ENCODE measurements around the gene UBXN10.

Gene UBXN10

DNA sequence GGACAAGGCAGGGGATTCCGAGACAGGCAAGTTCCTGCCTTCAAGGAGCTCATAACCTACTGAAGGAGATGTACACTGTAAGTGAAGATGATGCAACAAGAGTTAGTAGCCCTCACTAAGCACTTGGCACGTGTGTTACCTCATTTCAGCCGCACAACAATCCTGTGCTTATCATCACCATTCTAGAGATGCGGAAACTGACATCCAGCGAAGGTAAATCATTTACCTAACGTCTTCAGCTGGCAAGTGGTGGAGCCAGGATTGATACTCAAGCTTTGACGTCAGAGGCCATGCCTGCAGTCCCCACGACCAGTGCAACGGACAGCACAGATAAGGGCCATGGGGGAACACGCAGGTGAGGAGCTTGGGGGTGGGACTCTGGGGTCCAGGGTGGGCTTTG, 2.9 kb upstream of the UBXN10 start:
- no peak for DNase-seq (ENCODE audit: low spot score)

DNA sequence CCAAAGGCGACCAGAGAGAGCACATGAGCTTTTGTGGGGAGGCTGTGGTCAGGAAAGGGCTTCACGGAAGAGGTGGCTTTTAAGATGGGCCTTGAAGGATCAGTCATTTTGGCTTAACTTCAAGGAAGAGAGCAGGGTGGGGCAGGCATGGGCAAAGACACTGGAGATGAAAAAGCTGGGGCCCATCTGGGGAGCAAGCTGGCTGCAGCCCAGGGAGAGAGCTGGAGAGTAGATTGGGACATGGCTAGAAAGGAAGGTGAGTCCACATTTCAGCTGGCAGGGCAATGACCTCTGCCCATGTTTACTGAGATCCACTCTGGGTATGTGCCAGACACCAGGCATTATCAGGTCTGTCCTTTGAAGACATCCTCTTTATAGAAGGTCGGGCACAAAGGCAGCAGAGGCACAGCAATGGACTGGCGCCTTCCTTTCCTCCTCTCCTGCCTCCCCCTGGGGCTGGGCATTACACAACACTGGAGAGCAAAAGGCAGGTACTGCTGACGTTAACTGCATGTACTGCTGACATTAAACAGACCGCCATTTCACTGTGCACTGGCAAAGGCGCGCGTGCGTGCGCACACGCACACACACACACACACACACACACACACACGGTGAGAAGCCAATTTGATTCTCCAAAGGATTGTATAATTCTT, 2.2 kb upstream of the UBXN10 start:
- DNase-seq (ENCODE audit: low spot score) = no peak

DNA sequence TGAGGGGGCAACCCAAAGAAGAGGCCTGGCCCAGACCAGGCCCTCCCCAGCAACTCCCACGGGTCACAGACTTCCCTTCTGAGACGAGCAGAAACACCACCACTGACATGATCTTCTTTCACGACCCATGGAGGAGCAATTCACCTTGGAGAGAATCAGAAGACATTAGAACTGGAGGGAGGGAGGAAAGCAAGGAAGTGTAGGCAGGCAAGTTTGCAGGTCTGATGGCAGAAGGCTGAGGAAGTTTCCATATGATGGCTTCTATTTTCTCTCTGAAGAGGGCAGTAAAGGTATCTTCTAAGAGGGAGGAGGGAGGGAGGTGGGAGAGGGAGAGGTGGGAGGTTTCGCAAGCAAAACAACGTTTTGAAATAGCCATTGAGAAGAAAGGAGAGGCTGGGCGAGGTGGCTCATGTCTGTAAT, 1.4 kb upstream of the UBXN10 start:
- DNase-seq (ENCODE audit: low spot score) = no peak

DNA sequence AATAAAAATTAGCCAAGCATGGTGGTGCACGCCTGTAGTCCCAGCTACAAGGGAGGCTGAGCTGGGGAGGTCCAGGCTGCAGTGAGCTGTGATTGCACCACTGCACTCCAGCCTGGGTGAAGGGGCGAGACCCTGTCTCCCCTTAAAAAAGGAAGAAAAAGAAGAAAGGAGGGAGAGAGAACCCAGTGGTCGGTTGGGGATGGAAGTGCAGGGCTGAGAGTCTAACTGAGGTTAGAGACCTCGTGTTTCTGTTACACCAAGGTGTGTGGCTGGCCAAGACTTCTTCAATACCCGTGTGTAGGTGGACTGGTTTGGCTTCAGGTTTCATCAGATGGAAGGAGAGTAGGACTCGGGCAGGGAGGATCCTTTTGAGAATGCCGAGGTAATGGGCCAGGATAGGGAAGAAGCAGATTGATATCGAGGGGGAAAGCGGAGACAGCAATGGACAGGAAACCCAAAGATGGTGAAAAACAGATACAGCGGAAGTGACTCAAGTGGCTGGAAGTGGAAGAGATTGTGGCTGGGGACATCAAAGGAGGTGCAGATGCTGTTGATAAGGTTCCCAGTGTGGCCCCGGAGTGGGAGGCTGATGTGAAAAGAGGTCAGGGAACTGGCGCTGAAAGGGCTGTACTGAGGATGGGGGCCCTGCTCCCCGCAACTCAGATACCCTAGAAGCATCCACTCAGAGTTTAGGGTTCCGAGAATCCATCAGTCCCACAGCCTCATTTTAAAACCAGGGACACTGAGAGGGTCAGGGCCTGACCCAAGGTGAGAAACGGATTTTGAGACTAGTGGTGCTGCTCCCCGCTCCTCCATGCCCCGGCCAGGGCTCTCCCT, 681 bp upstream of the UBXN10 start:
- DNase-seq (ENCODE audit: low spot score) = no peak

DNA sequence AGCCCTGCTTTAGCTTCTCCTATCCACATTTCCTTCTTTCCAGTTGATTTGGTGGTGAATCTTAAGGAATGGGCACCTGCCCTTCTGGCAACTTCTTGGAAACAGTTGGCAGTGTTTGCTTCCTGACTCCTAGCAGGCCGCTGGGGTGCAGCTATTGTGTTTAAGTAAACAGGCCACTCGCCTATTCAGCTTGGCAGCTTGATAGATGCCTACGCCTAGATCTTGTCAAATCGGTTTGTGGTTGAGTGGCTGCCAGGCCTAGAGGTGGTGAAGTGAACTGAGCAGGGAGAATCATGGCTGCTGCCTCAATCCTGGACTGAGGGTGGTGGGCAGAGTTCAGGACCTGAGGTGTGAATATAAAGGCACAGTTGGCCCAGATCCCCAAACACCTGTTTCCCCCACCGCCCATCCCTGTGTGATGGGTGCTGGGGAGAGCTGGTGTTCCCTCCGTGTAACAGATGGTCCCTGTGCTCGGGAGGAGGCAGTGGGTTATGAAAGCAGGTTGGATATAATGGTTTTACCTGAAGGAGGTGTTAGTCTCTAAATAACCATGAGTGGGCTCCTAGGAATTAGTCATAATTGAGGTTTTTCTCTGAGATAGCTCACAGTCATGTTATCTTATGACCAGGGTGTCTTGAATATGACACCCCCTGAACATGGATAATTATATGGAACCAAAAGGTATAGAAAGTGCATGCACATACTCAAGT, 1.4 kb downstream of the UBXN10 start:
- DNase-seq (ENCODE audit: low spot score) = no peak

DNA sequence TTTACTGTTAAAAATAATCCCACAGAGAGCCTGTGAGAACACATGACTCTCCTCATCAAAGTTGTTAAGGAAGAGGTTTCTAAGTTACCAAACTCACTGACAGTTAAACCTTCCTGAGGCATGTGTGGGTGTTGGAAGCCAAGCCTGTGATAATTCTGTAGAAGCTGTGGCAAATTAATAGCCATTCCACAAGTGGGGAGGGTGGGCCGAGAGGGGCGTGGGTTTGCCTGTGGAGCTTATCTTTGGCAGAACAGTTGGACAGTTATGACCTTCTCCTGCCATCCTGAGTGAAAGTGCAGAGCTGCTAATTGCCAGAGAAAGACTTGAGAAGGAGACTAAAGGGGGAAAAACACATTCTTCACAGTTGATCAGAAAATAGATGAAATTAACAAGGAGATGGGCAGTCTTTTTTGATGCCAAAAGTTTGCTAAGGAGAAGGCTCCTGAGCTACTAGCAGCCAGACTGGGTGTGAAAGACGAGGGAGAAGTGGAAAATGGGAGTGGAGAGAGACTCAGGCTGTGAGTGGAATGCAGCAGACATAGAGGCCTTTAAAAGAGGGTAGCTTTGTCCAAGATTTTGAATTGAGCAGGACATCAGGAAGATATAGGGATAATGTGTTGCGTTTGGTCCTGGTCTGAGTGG, 2.0 kb downstream of the UBXN10 start:
- DNase-seq (ENCODE audit: low spot score) = no peak

DNA sequence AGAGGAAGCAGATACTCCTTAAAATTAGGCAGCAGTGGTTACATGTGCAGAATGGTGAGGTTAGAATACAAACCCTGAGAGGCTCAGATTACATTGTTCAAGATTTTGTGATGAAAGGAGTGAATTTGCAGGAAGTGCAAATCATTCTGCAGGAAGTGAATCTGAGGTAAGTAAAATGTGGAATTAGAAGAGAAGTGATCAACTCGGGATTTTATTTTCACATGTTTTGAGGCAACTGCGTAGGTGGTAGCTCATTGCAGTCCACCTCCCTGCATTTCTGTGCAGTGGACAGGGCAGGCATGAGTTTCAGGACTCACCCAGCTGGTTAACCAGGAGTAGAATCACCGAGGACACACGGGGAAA, 2.5 kb downstream of the UBXN10 start:
- DNase-seq (ENCODE audit: low spot score) = no peak

DNA sequence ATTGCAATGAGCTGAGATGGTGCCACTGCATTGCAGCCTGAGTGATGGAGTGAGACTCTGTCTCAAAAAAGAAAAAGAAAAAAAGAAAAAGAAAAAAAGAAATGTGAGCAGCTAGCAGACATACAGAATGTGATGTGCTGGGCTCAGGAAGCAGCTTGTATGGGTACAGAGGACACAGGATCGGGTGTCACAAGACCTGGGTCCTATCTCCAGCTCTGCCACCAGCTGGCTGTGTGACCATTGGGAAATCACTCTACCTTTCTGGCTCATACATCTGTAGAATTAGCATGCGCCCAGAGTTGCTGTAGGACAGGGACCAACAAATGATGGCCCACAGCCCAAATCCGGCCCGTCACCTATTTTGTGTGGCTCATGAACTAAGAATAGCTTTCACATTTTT, 3.8 kb downstream of the UBXN10 start:
- DNase-seq (ENCODE audit: low spot score) = no peak

DNA sequence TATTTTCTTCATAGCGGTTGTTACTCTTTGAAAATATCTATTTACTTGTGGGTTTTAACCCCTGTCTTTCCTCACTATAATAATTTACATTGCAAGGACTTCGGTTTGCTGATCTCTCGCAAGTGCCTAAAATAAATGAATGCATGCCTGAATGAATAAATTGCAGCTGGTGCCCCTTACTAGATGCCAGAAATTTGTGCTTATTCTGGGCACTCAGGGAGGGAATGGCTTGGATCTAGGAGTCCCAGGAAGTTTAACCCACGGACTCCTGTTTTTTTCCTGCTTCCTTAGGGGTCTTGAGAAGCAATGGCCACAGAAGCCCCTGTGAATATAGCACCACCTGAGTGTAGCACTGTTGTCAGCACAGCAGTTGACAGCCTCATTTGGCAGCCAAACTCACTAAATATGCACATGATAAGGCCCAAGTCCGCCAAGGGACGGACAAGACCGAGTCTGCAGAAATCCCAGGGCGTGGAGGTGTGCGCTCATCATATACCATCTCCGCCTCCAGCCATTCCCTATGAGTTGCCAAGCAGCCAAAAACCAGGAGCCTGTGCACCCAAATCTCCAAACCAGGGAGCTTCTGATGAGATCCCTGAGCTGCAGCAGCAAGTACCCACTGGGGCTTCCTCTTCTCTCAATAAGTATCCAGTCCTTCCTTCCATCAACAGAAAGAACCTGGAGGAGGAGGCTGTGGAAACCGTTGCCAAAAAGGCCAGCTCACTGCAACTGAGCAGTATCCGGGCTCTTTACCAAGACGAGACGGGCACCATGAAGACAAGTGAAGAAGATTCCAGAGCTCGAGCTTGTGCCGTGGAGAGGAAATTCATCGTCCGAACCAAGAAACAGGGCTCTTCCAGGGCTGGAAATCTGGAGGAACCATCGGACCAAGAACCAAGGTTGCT, 4.6 kb downstream of the UBXN10 start:
- no peak for DNase-seq (ENCODE audit: low spot score)

DNA sequence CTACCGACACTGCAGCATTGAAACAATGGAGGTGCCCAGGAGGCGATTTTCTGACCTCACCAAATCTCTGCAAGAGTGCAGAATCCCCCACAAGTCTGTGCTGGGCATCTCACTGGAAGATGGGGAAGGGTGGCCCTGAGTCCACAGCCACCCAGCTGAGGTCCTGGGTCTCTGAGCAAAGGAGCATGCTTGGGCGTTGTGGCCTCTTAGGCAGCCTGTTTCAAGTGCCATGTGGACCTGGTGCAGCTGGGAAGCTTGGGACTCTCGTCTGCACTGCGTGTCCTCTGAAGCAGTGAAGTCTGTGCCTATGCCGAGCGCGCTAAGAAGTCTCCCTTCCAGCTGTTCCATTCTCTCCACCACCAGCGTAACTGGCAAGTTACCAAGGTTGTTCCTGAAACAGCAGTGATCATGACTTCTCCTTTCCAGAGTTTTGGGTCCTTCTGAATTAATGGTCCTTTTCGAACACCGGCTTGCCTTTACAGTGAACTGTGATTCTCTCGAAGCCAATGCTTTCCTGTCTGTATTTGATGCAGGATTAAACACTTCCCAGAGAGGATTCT, 5.5 kb downstream of the UBXN10 start:
- DNase-seq (ENCODE audit: low spot score) = no peak

DNA sequence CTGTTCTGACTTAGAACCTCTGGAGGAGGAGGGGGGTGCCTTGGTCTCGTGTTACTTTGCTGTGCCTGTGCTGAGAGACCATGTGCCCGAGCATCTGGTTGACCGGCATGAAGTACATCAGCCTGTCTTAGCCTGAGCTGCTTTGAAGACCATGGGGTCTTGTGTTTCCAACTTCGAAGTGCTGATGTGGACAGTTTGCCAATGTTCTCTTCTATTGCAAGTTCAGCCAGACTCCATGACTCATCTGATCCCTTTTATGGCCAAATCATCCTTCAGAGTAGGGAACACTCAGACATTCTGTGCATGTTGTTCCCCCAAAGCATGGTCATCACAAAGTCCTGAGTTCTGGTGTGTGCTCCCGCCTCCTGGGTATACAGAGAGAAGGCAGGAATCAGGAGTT, 6.5 kb downstream of the UBXN10 start:
- DNase-seq (ENCODE audit: low spot score) = no peak

DNA sequence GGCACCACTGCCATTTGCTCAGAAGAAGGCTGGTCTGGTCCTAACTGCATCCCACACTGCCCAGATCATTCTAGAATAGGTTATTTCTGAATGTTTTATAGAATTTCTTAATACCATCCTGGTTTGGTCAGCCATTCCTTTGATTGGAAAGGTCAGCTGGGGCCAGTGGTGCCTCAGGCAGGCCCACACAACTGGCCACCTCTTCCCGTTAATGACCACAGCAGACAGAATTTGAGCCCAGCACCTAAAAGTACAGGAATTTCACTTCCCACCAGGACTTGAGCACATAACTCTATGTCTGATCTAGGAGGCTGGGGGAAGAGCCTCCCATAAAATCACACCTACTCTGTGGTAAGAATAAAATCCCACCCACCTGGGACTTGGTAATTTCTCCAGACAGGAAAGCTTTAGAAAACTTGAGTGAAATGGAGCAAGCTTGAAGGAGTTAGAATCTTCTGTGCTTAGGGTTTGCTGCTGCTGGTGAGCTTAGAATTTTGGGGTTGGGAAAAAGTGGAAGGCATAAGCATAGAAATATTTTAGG, 7.0 kb downstream of the UBXN10 start:
- no peak for DNase-seq (ENCODE audit: low spot score)

DNA sequence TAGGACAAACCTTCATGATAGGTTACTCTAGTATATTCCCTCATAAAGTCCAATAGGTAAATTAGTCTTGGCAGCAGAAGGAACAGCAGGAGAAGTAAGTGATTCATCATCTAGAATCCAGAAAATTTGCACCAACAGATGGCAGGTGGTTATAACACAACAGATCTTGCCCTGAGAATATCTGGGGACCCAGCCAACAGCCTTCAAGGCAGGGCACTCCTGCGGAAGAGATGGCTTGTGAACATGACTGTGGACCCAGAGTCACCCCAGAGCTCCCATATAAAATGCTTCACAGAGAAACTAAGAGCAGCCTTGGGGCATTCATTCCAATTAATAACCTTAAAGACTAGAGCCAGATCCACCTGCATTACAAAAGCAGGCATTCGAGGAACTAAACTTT, 8.3 kb downstream of the UBXN10 start:
- DNase-seq (ENCODE audit: low spot score) = no peak

DNA sequence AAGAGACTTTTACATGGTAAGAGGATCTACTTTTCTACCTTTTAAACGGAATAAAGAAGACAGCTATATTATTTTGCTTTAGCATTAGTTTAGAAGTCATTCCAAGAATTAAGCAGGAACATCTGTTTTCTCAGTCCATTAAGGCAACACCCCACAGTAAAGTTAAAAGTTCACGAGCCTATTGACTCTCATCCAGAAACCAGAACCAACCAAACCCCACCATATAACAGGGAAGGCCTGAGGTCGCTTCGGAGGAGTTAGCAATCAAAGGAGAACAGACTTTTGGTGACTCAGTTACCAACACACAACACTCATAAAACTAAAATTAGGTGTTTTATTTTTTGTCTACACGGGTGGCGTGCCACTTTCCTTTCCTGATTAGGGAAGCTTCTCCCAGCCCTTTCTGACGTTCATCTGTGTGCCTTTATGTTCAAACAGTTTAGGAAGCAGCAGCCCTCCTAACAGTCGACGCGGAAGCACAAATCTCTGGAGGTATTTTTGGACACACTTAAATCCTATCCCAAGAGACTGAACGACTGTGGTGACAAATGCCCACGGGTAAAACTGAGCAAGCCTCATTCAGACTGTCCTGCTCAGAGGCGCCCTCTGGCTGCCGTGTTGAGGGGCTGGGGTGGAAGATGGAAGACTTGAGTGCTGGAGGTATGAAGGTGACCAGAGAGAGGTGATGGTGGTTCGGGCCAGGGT, 9.0 kb downstream of the UBXN10 start:
- peak; percentile 76 for DNase-seq (ENCODE audit: low spot score)

DNA sequence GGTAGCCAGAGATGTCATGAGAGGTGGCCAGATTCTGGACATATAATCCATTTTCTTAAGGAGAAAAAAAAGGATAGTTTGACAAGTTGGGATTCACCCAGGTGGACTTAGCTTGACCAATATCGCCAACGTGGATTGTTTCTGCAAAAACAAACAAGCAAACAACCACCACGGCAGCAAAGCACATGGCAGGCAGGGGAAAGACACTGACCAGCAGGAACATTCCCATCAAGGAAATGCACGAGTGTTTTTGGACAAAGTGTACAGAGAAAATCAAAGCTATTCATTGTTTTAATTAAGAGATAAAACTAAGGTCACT, 9.5 kb downstream of the UBXN10 start:
- no peak for DNase-seq (ENCODE audit: low spot score)

DNA sequence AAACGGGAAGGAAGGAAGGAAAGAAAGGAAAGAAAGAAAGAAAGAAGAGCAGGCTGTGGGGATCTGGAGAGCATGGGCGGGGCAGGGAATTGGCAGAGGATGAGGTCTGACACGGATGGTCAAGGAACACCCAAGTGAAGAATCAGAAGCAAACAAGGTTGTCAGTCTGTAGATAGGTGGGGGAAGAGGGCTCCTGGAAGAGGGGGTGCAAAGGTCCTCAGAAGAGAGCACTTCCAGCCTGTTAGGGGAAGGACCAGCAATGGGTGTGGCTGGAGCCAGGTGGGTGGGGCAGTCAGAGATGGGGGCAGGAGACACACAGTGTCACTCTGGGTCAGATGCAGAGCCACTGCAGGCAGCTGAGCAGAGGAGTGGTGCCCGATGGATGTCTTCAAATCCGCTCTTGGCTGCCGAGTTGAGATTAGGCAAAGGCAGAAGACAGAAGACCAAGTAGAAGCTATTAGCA, 11.5 kb downstream of the UBXN10 start:
- no peak for DNase-seq (ENCODE audit: low spot score)

DNA sequence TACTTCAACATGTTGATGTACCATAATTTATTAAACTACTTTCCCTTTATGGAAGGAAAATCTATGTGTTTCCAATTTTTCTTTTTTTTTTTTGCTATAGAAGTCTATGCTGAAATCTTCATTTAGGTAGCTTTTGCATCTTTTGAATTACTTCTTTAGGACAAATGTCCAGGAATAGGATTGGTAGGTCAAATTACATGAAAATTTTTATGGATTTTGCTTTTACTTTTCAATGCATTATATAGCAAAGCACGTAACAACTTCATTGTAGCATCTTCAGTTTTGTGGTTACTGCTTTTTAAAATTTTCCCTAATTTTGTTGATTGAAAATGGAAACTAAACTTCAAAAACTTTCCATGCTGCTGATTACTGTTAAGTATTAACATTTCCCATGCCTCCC, 12.4 kb downstream of the UBXN10 start:
- DNase-seq (ENCODE audit: low spot score) = no peak

DNA sequence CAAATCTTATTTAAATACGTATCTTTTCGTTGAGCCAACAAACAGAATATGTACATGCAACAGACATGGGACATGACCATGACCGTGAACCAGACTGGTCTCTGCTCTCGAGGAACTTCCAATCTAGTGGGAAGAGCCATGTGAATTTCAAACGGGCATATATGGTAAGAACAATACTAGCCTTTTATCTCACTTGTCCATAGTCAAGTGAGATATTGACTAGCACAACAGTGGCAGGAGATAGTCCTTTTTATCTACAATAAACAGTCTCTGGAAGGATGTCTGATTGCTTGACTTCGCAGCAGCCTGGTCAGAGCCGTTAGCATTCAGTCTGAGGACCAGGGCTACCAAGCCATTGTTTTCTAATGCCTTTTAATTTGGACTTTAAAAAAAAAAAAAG, 13.0 kb downstream of the UBXN10 start:
- DNase-seq (ENCODE audit: low spot score) = no peak

DNA sequence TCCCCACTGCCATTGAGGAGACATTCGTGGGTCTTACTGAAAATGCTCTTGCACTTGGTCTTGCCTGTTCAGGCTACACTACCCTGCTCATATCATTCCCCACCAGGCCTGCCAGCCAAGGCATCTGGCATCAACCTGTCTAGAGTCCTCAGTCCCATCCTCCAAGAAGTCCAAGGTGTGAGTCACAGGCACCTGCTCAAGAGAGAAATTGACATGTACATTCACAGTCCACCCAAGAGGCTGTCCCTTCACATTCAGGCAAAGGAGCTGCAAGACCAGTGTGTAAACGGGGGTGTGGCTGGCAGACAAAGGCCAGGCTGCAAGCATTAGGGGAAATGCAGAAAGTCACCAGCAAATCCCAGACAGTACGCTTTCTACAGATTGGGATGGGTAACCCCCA, 13.5 kb downstream of the UBXN10 start:
- no peak for DNase-seq (ENCODE audit: low spot score)

DNA sequence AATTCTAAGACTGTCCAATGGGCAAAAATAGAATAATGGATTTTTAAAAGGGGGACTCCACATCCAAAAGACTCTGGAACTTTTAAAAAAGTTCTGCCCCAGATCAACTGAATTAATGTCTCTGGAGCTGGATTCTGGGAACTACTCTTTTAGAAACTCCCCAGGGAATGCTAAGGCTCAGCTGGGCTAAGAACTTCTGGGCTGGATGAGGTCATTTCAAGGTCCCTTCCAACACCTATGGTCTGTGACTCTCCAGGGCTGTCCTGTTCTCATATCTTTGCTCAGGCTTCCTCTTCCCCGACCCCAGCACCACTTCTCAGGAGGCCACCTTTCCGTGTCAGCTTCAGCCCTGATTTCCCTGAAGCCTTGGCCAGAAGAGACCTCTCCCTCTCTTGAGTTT, 13.9 kb downstream of the UBXN10 start:
- no peak for DNase-seq (ENCODE audit: low spot score)

DNA sequence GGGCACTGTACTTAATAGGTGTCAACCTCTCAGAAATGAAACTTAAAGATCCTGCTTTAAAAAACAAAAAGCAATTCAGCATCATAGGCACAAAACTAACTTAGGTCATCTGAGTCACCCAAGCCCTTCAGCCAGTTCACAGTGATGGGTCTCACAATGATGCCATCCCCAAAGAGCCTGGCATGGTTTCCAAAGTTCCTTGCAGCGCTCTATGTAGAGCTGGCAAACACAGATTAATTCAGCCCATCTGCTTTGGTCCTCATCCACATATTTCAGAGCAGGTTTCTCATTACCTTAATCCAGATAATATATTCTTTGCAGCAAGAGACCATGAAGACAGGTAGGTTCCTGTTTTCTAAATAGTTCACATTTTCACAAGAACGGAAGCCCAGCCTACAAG, 15.1 kb downstream of the UBXN10 start:
- DNase-seq (ENCODE audit: low spot score) = no peak

Measured in ecto neural progenitor cell (in vitro differentiated cells).